ENCODE results near the gene DPP10.

- TF ChIP-seq POLR2A (IDR thresholded peaks at IDR 0.05) (no peak), CTCF (IDR thresholded peaks at IDR 0.05) (no peak)
Observed at GRCh38 chr2:115427436-115427835, 985.0 kb downstream of the DPP10 start.

All from esophagus squamous epithelium (tissue), 4 donors.